GM18951 (cell line): ENCODE results near the gene PRICKLE3.
"Not testable (repeated sequence)": the region's sequence is repeated elsewhere in the genome, so short reads cannot be mapped to it uniquely, and the experiment has no call there.

ENCODE experiments used
- POLR2A ChIP-seq: IDR thresholded peaks from 4 replicates; pipeline ENCODE4 v1.6.1; 2011; ENCODE audit warnings: mild to moderate bottlenecking; ENCODE audit not compliant: insufficient read length, insufficient read depth; ENCODE audit errors: extremely low read depth
- in situ Hi-C: fragments of 300-500 bp; cut with MboI; formaldehyde crosslinking; loops from one replicate; pipeline ENCODE4 v1.12.0; 2022; ENCODE audit warnings: low sequenced_read_pairs, mixed read lengths, inconsistent platforms; ENCODE audit not compliant: unreplicated experiment

The PRICKLE3 gene

GRCh38 chrX:49183701-49184281, 2.4 kb downstream of the PRICKLE3 start:
- no peak for TF ChIP-seq POLR2A
- in situ Hi-C loops, result no loop called here

DNA sequence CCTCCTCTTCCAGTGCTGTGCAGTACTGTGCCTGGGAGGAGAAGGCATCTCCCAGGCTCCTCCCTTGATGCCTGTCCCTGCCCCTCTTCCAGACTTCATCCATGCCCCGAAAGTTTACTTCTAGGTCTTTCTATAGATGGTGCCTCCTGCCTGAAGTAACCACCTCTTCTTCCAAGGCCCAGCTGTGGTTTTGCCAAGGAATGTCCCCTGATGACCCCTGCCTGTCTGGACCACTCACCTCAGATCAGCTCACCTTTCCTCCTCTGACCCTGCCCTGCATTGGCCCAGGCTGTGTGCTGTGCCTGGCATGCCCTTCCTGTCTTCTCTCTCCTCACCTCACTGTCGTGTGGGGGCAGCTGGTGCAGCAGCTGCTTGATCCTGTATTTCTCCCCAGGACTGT, 6.8 kb downstream of the PRICKLE3 start:
- no peak for TF ChIP-seq POLR2A
- in situ Hi-C loops, result no loop called here

GRCh38 chrX:49178537-49178936, 7.6 kb downstream of the PRICKLE3 start:
- no peak for TF ChIP-seq POLR2A

DNA sequence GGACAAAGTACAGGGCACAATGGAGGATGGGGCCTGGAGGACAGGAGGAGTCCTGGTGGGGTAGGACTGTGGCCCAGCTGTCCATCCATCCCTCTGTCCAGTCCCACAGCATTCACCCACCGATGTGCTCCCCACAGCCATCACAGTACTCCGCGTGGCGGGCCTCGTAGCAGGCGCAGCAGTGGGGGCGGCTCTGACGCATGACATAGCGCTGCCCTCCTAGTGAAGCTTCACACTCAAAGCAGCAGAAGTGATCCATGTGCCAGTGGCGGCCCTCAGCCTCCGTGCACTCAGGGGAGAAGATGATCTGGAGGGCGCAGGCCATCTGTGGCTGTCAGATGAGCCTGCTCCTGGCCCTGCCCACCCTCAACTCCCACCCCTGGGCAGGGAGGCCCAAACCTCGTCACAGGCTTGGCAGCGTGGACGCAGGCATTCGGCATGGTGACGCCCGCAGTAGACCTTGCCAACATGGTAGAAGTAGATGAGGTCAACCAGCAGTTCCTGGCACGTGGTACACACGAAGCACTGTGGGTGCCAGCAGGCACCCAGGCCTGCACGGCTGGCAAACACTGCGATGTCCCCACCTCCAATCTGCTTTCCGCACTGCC, 8.2 kb downstream of the PRICKLE3 start:
- no peak for TF ChIP-seq POLR2A

More at GRCh38 chrX:49178537-49178936, 7.6 kb downstream of the PRICKLE3 start:
- in situ Hi-C loops, result no loop called here

GRCh38 chrX:49177338-49177833, 8.8 kb downstream of the PRICKLE3 start:
- TF ChIP-seq POLR2A, result no peak
- in situ Hi-C loops, result no loop called here

More for the DNA sequence above, 8.2 kb downstream of the PRICKLE3 start:
- in situ Hi-C loops, result no loop called here

GRCh38 chrX:49176421-49177326, 9.5 kb downstream of the PRICKLE3 start:
- in situ Hi-C loops, result no loop called here
- no peak for TF ChIP-seq POLR2A

DNA sequence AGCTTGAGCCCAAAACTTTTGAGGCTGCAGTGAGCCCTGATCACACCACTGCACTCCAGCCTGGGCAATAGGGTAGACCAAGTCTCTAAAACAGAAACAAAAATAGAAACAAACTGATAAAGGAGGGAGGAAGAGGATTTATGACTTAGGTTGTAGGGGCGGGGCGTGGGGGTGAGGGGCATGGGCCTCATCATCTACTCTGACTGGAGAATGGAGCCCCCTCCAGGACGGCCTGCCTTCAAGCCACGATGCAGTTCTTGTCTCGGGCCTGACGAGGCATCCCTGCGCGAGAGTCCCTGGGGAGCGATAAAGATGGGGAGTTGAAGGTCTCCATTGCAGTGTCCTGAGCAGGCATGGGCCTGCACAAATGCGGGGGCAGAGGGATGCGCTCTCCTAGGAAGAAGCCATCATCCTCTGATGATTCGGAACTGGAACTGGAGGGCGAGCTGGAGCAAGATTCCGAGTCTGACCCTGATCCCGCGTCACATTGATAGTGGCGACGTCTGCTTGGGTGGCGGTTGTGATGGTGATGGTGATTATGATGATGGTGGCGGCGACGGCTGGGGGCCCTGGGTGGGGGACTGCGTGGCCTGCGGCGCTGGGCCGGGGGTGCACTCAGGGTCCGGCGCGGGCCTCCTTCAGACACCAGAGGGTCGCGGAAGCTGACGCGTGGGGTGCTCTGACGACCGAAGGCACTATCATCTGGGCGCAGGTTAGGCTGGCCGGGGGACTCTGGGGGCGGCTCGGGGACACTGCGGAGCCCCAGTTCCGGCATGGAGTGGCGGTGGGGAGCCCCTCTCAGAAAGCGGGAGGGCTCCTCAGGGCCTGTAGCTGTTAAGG, 10.5 kb downstream of the PRICKLE3 start:
- no peak for TF ChIP-seq POLR2A
- in situ Hi-C loops, result no loop called here

DNA sequence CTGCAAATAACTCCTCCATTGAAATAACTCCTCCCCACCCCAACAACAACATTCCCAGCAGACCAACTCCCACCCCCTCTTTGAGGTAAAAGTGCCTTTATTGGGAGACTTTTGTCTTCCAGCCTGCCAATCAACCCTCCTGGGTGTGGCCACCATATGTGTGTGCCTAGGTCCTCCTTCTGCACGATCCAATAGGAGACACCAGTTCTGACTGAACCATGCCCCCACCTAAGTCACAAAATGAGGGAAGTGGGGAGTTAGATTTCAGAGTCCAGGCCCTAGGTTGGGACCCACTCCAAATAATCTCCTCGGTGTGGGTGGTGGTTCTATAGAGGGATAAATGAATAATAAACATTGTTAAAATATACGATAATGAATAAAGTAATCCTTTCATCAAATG, 11.4 kb downstream of the PRICKLE3 start:
- in situ Hi-C loops, result no loop called here
- no peak for TF ChIP-seq POLR2A

DNA sequence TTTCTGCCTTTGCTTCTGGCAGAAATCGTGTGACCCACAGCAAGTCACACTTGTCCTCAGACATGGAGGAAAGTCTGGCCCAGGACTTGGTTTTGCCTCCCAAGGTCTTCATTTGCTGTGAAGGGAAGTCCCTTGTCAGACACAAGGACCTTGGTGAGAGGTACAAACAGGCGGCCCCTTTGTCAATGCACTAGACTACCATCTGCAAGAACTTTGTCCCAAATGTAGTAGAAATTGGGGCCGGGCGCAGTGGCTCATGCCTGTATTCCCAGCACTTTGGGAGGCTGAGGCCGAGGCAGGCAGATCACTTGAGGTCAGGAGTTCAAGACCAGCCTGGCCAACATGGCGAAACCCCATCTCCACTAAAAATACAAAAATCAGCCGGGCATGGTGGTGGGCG, 12.6 kb downstream of the PRICKLE3 start:
- in situ Hi-C loops, result not testable (repeated sequence)

- no peak for TF ChIP-seq POLR2A
- in situ Hi-C loops, result no loop called here
Measured at GRCh38 chrX:49172280-49172780, 13.8 kb downstream of the PRICKLE3 start.

DNA sequence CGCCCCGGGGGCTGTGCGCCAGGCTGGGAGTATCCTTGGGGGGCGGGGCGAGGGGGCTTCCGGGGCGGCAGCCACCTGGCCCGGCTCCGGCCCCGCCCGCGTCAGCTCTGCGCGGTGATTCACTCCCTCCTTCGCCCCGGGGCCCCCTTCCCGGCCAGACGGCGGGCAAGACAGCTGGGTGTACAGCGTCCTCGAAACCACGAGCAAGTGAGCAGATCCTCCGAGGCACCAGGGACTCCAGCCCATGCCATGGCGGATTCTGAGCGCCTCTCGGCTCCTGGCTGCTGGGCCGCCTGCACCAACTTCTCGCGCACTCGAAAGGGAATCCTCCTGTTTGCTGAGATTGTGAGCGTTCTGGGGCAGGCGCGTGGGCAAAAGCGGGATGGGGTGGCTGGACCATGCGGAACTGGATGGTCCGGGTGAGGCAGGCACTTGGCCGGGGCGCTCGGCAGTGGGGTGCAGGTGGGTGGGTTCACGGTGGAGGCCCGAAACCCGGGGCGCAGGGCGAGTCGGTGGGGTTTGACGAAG, 14.4 kb downstream of the PRICKLE3 start, which contains the start of gene PLP2:
Gene PLP2 (plus strand): TSS at position 147 of the 528 bp plus-strand sequence. CDS start 103 bp downstream, at position 250.
- peak; percentile 65 for TF ChIP-seq POLR2A
- in situ Hi-C loops, result no loop called here

GRCh38 chrX:49167740-49168108, 18.4 kb downstream of the PRICKLE3 start:
- in situ Hi-C loops, result no loop called here
- no peak for TF ChIP-seq POLR2A

DNA sequence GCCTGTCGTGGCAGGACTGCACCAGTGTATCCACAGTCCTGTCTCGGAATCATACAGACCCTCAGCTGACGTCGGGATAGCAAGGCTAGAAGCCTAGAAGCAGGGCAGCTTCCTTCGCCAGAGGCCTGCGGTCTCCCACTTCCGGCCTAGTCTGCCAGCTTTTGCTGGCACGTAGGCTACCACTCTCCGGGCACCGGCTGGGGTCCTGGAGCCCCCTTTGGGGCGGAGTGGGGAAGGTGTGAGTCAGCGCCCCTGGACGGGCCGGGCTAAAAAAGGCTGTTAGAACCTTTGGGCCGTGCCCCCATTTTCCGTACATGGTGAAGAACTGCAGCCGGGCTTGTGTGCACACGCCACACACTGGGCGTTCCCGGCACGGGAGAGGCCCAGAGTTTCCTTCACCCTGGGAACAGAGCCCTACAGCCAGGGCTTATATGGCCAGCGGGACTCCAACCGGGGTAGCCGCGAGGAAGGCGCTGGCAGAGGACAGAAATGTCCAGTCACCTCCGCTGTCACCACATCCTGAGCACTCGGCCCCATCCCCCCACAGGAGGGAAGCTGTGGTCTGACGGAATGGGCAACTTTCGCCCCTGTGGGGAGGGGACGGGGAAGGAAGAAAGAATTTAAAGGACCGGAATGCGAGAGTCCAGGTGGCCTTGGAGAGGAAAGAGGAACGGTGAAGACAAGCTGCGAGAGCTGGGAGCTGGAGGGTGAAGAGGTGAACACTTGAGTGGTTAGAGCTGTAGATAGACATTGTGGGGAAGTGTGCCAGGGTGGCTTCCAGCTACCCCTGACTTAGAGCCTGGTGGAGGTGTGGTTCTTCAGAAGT, 19.0 kb downstream of the PRICKLE3 start:
- in situ Hi-C loops, result no loop called here
- TF ChIP-seq POLR2A, result peak; percentile 42
